GM23338 (cell line): ENCODE measurements around the gene CTXN1. TPM values are rescaled to one million over a fixed set of nuclear protein-coding genes. Genes with fewer than 3 reads are reported as not detected.
A peak's percentile ranks its signal among the peaks of the same experiment; 100 is the strongest.

Source experiments
- ATAC-seq: fragments of 200-7000 bp; cut with Tn5 transposase; 3 replicates; pipeline ENCODE4 v1.9.1; 2020
- DNase-seq: peaks from one replicate; pipeline ENCODE4 v3.0.0-alpha.2; 2015; ENCODE audit warnings: low spot score
- H2AFZ ChIP-seq: fragments of 200-600 bp; sonication (generic); 2 replicates; pipeline ENCODE4 v1.8.0; 2016; ENCODE audit warnings: antibody characterized with exemption, mild to moderate bottlenecking, moderate library complexity
- H3F3A ChIP-seq: fragments of 200-600 bp; sonication (generic); replicated peaks from 2 replicates; pipeline ENCODE4 v1.8.0; 2017; ENCODE audit warnings: antibody characterized with exemption, mixed run types, low read depth
- H3K27ac ChIP-seq: fragments of 200-600 bp; sonication (generic); 2 replicates; pipeline ENCODE4 v1.6.1; 2016; ENCODE audit warnings: low read depth
- H3K27me3 ChIP-seq: fragments of 200-600 bp; sonication (generic); 2 replicates; pipeline ENCODE4 v1.8.0; 2016; ENCODE audit warnings: mild to moderate bottlenecking, mixed run types, moderate library complexity; ENCODE audit not compliant: insufficient read depth
- H3K36me3 ChIP-seq: fragments of 200-600 bp; sonication (generic); 2 replicates; pipeline ENCODE4 v1.8.0; 2016; ENCODE audit warnings: mild to moderate bottlenecking; ENCODE audit not compliant: insufficient read depth
- H3K4me1 ChIP-seq: fragments of 200-600 bp; sonication (generic); 2 replicates; pipeline ENCODE4 v1.8.0; 2016; ENCODE audit warnings: mild to moderate bottlenecking, moderate library complexity; ENCODE audit not compliant: insufficient read depth
- H3K4me2 ChIP-seq: fragments of 200-600 bp; sonication (generic); 2 replicates; pipeline ENCODE4 v1.7.1; 2017; ENCODE audit warnings: mixed run types
- H3K4me3 ChIP-seq: fragments of 200-600 bp; sonication (generic); 2 replicates; pipeline ENCODE4 v1.6.1; 2016; ENCODE audit warnings: mixed run types
- H3K79me2 ChIP-seq: fragments of 200-600 bp; sonication (generic); replicated peaks from 2 replicates; pipeline ENCODE4 v1.8.0; 2017; ENCODE audit warnings: mild to moderate bottlenecking; ENCODE audit not compliant: insufficient read depth
- H3K9me2 ChIP-seq: fragments of 200-600 bp; sonication (generic); 2 replicates; pipeline ENCODE4 v1.8.0; 2017; ENCODE audit not compliant: insufficient read depth
- H4K20me1 ChIP-seq: fragments of 200-600 bp; sonication (generic); replicated peaks from 2 replicates; pipeline ENCODE4 v1.8.0; 2017; ENCODE audit warnings: mild to moderate bottlenecking; ENCODE audit not compliant: insufficient read depth
- H3K27ac Mint-ChIP-seq: 2 replicates; pipeline ENCODE4 v1.8.0; 2020; ENCODE audit warnings: inconsistent platforms, mild to moderate bottlenecking, moderate library complexity, mixed read lengths
- H3K27me3 Mint-ChIP-seq: 3 replicates; pipeline ENCODE4 v1.8.0; 2022; ENCODE audit warnings: low read depth, mild to moderate bottlenecking, moderate library complexity, mixed read lengths, inconsistent platforms; ENCODE audit not compliant: insufficient read depth, poor library complexity
- H3K36me3 Mint-ChIP-seq: 3 replicates; pipeline ENCODE4 v1.8.0; 2021; ENCODE audit warnings: low read depth, mild to moderate bottlenecking, inconsistent platforms, moderate library complexity, mixed read lengths
- H3K4me1 Mint-ChIP-seq: 3 replicates; pipeline ENCODE4 v1.8.0; 2020; ENCODE audit warnings: mild to moderate bottlenecking, inconsistent platforms, mixed read lengths
- H3K4me3 Mint-ChIP-seq: 3 replicates; pipeline ENCODE4 v1.8.0; 2021; ENCODE audit warnings: moderate library complexity, mild to moderate bottlenecking, inconsistent platforms, mixed read lengths
- H3K9me3 Mint-ChIP-seq: 3 replicates; pipeline ENCODE4 v1.8.0; 2020; ENCODE audit warnings: moderate library complexity, mild to moderate bottlenecking, inconsistent platforms, mixed read lengths
- CREB1 ChIP-seq: fragments of 250-450 bp; sonication (Bioruptor Pico); IDR thresholded peaks from 2 replicates; pipeline ENCODE4 v1.5.0; 2020; ENCODE audit warnings: low read depth, mild to moderate bottlenecking, moderate library complexity
- EZH2 ChIP-seq: fragments of 200-600 bp; sonication (generic); IDR thresholded peaks from one replicate; pipeline ENCODE4 v1.8.0; 2017; ENCODE audit warnings: antibody characterized with exemption, mild to moderate bottlenecking, low read depth; ENCODE audit not compliant: unreplicated experiment
- NANOG ChIP-seq: IDR thresholded peaks from 2 replicates; pipeline ENCODE4 v1.6.1; 2016; ENCODE audit warnings: antibody characterized with exemption, borderline replicate concordance
- POLR2AphosphoS5 ChIP-seq: IDR thresholded peaks from 2 replicates; pipeline ENCODE4 v1.6.1; 2016; ENCODE audit warnings: antibody characterized with exemption, low read depth
- STAT1 ChIP-seq: IDR thresholded peaks from one replicate; pipeline ENCODE4 v1.6.1; 2016; ENCODE audit warnings: antibody characterized with exemption; ENCODE audit not compliant: unreplicated experiment
- ZNF114 ChIP-seq: fragments of 250-450 bp; sonication (Bioruptor Pico); IDR thresholded peaks from 2 replicates; pipeline ENCODE4 v1.5.0; 2020; ENCODE audit warnings: mild to moderate bottlenecking, moderate library complexity
- ZNF331 ChIP-seq: fragments of 250-450 bp; sonication (Bioruptor Pico); IDR thresholded peaks from 2 replicates; pipeline ENCODE4 v1.5.0; 2020; ENCODE audit warnings: low read depth, mild to moderate bottlenecking, moderate library complexity
- polyA plus RNA-seq: library from polyadenylated mRNA; unstranded; fragments of >200 nt; fragmentation: Nextera tagmentation; extraction: Ambion mirVana; gene quantifications from 2 replicates; pipeline ENCODE4 v1.2.1, GENCODE V29; 2016
- total RNA-seq: library from RNA; depleted of rRNA; stranded (reverse); fragments of >200 nt; shearing (Covaris generic); gene quantifications from 2 replicates; pipeline ENCODE4 v1.2.3, GENCODE V29; 2014
- TF ChIP-seq, protein P1 (sequence below): IDR thresholded peaks from one replicate; pipeline ENCODE4 v1.6.1; 2018; ENCODE audit warnings: antibody characterized with exemption; ENCODE audit not compliant: unreplicated experiment
- TF ChIP-seq, protein P2 (sequence below), 2 experiments: fragments of 200-600 bp in 1 of 2; sonication (generic) in 1 of 2; conservative IDR thresholded peaks; 2 replicates each; pipeline versions ENCODE4 v1.5.1 to v1.6.1; 2016 to 2017; ENCODE audit warnings: antibody characterized with exemption in 2 of 2, low read depth in 2 of 2, mild to moderate bottlenecking in 2 of 2, moderate library complexity in 1 of 2
- TF ChIP-seq, protein P3 (sequence below): fragments of 250-450 bp; sonication (Bioruptor Pico); IDR thresholded peaks from 2 replicates; pipeline ENCODE4 v1.5.0; 2020; ENCODE audit warnings: mild to moderate bottlenecking, moderate library complexity

CTXN1 gene
- total and polyA plus RNA-seq, 2 experiments from 2014 or later = 22.5 to 52.4 TPM

DNA sequence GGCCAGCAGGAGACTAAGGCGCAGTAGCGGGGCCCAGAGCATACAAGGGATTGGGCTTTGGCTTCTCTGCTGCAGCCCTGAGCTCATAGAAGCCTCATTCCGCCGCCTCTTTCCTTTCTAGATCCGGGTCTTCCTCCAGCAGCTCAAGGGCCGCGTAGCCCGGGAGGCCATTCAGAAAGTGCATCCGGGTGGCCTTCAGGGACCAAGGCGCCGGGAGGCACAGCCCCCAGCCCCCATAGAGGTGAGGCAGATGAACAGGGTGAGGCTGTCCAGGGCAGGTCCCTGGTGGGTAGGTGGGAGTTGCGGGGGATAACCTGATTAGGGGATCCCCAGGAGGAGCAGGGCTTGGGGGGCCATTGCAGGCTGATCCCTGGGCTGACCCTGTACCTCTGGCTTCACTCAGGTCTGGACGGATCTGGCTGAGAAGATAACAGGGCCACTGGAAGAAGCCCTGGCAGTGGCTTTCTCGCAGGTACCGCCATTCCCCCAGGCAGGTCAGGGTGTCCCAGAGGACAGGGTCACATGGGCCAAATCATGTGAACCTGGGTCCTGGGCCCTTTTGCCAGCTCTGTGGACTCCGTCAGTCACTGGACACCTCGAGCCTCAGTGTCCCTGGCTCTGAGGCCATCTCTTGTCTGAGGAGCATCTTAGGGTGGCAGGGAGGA, 4.5 kb downstream of the CTXN1 start:
- peaks cover 29% of the 10 kb centered on the region for H3K27me3 ChIP-seq
- TF ChIP-seq POLR2AphosphoS5 (no peak), NANOG (no peak), CREB1 (no peak), STAT1 (no peak), ZNF331 (CRISPR knock-in tag) (no peak), ZNF114 (CRISPR knock-in tag) (no peak), EZH2 (no peak)
- TF ChIP-seq, protein P1, sequence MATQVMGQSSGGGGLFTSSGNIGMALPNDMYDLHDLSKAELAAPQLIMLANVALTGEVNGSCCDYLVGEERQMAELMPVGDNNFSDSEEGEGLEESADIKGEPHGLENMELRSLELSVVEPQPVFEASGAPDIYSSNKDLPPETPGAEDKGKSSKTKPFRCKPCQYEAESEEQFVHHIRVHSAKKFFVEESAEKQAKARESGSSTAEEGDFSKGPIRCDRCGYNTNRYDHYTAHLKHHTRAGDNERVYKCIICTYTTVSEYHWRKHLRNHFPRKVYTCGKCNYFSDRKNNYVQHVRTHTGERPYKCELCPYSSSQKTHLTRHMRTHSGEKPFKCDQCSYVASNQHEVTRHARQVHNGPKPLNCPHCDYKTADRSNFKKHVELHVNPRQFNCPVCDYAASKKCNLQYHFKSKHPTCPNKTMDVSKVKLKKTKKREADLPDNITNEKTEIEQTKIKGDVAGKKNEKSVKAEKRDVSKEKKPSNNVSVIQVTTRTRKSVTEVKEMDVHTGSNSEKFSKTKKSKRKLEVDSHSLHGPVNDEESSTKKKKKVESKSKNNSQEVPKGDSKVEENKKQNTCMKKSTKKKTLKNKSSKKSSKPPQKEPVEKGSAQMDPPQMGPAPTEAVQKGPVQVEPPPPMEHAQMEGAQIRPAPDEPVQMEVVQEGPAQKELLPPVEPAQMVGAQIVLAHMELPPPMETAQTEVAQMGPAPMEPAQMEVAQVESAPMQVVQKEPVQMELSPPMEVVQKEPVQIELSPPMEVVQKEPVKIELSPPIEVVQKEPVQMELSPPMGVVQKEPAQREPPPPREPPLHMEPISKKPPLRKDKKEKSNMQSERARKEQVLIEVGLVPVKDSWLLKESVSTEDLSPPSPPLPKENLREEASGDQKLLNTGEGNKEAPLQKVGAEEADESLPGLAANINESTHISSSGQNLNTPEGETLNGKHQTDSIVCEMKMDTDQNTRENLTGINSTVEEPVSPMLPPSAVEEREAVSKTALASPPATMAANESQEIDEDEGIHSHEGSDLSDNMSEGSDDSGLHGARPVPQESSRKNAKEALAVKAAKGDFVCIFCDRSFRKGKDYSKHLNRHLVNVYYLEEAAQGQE = no peak
- TF ChIP-seq, protein P2, sequence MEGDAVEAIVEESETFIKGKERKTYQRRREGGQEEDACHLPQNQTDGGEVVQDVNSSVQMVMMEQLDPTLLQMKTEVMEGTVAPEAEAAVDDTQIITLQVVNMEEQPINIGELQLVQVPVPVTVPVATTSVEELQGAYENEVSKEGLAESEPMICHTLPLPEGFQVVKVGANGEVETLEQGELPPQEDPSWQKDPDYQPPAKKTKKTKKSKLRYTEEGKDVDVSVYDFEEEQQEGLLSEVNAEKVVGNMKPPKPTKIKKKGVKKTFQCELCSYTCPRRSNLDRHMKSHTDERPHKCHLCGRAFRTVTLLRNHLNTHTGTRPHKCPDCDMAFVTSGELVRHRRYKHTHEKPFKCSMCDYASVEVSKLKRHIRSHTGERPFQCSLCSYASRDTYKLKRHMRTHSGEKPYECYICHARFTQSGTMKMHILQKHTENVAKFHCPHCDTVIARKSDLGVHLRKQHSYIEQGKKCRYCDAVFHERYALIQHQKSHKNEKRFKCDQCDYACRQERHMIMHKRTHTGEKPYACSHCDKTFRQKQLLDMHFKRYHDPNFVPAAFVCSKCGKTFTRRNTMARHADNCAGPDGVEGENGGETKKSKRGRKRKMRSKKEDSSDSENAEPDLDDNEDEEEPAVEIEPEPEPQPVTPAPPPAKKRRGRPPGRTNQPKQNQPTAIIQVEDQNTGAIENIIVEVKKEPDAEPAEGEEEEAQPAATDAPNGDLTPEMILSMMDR (conservative IDR thresholded peaks at IDR 0.05; ENCODE audit: low read depth in 2 of 2) = no peak
- TF ChIP-seq, protein P3, sequence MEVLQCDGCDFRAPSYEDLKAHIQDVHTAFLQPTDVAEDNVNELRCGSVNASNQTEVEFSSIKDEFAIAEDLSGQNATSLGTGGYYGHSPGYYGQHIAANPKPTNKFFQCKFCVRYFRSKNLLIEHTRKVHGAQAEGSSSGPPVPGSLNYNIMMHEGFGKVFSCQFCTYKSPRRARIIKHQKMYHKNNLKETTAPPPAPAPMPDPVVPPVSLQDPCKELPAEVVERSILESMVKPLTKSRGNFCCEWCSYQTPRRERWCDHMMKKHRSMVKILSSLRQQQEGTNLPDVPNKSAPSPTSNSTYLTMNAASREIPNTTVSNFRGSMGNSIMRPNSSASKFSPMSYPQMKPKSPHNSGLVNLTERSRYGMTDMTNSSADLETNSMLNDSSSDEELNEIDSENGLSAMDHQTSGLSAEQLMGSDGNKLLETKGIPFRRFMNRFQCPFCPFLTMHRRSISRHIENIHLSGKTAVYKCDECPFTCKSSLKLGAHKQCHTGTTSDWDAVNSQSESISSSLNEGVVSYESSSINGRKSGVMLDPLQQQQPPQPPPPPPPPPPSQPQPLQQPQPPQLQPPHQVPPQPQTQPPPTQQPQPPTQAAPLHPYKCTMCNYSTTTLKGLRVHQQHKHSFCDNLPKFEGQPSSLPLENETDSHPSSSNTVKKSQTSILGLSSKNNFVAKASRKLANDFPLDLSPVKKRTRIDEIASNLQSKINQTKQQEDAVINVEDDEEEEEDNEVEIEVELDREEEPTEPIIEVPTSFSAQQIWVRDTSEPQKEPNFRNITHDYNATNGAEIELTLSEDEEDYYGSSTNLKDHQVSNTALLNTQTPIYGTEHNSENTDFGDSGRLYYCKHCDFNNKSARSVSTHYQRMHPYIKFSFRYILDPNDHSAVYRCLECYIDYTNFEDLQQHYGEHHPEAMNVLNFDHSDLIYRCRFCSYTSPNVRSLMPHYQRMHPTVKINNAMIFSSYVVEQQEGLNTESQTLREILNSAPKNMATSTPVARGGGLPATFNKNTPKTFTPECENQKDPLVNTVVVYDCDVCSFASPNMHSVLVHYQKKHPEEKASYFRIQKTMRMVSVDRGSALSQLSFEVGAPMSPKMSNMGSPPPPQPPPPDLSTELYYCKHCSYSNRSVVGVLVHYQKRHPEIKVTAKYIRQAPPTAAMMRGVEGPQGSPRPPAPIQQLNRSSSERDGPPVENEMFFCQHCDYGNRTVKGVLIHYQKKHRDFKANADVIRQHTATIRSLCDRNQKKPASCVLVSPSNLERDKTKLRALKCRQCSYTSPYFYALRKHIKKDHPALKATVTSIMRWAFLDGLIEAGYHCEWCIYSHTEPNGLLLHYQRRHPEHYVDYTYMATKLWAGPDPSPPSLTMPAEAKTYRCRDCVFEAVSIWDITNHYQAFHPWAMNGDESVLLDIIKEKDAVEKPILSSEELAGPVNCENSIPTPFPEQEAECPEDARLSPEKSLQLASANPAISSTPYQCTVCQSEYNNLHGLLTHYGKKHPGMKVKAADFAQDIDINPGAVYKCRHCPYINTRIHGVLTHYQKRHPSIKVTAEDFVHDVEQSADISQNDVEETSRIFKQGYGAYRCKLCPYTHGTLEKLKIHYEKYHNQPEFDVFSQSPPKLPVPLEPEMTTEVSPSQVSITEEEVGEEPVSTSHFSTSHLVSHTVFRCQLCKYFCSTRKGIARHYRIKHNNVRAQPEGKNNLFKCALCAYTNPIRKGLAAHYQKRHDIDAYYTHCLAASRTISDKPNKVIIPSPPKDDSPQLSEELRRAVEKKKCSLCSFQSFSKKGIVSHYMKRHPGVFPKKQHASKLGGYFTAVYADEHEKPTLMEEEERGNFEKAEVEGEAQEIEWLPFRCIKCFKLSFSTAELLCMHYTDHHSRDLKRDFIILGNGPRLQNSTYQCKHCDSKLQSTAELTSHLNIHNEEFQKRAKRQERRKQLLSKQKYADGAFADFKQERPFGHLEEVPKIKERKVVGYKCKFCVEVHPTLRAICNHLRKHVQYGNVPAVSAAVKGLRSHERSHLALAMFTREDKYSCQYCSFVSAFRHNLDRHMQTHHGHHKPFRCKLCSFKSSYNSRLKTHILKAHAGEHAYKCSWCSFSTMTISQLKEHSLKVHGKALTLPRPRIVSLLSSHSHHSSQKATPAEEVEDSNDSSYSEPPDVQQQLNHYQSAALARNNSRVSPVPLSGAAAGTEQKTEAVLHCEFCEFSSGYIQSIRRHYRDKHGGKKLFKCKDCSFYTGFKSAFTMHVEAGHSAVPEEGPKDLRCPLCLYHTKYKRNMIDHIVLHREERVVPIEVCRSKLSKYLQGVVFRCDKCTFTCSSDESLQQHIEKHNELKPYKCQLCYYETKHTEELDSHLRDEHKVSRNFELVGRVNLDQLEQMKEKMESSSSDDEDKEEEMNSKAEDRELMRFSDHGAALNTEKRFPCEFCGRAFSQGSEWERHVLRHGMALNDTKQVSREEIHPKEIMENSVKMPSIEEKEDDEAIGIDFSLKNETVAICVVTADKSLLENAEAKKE (CRISPR knock-in tag) = no peak
- no peaks in the 10 kb centered on the region for H3K79me2 ChIP-seq
- H3K27ac ChIP-seq = no peak overlapping the region
- no peaks in the 10 kb centered on the region for H3K36me3 ChIP-seq
- DNase-seq = no peak
- H3F3A ChIP-seq = peaks cover 30% of the 10 kb centered on the region
- Mint-ChIP-seq H3K4me1 (peaks cover 14% of the 10 kb centered on the region; the same call in 2 of the 3 replicates), H3K36me3 (peaks cover 13% of the 10 kb centered on the region; the same call in 1 of the 3 replicates), H3K27ac (no peak overlapping the region), H3K9me3 (peaks cover 2% of the 10 kb centered on the region; the same call in 1 of the 3 replicates), H3K4me3 (peak overlapping the region; percentile 74), H3K27me3 (peaks cover 41% of the 10 kb centered on the region)
- H3K4me1 ChIP-seq = peaks cover under 1% of the 10 kb centered on the region; the same call in 1 of the 2 replicates
- H3K4me3 ChIP-seq = peak overlapping the region; percentile 53
- peak overlapping the region; percentile 75 for H3K4me2 ChIP-seq
- peaks cover 9% of the 10 kb centered on the region; the same call in 1 of the 2 replicates for H4K20me1 ChIP-seq
- ATAC-seq = no peak
- H3K9me2 ChIP-seq = no peaks in the 10 kb centered on the region
- no peak overlapping the region for H2AFZ ChIP-seq
